CD4-positive, alpha-beta T cell treated with Interleukin-15 for 1 hour (primary cell): Measurements from ENCODE around the gene EYA4.

ENCODE experiments used
- DNase-seq: peaks from one replicate; pipeline ENCODE4 v3.0.0-alpha.2; 2020

The EYA4 gene

GRCh38 chr6:133463790-133464189, 222.6 kb downstream of the EYA4 start:
- no peak for DNase-seq

GRCh38 chr6:133466680-133467079, 225.5 kb downstream of the EYA4 start:
- DNase-seq, result no peak

GRCh38 chr6:133467231-133467981, 226.2 kb downstream of the EYA4 start:
- no peak for DNase-seq

- DNase-seq, result no peak
Measured at GRCh38 chr6:133467982-133468380, 226.8 kb downstream of the EYA4 start.

GRCh38 chr6:133468591-133468990, 227.4 kb downstream of the EYA4 start:
- DNase-seq, result no peak

- DNase-seq, result no peak
Measured at GRCh38 chr6:133474516-133474915, 233.4 kb downstream of the EYA4 start.

- no peak for DNase-seq
Measured at GRCh38 chr6:133478673-133479072, 237.5 kb downstream of the EYA4 start.

GRCh38 chr6:133487174-133487573, 246.0 kb downstream of the EYA4 start:
- no peak for DNase-seq

- no peak for DNase-seq
Measured at GRCh38 chr6:133495205-133495903, 254.2 kb downstream of the EYA4 start.

GRCh38 chr6:133499662-133500061, 258.5 kb downstream of the EYA4 start:
- no peak for DNase-seq

- no peak for DNase-seq
Measured at GRCh38 chr6:133501675-133502270, 260.6 kb downstream of the EYA4 start.

GRCh38 chr6:133502441-133503335, 261.5 kb downstream of the EYA4 start:
- no peak for DNase-seq

- DNase-seq, result no peak
Measured at GRCh38 chr6:133503336-133503729, 262.2 kb downstream of the EYA4 start.

GRCh38 chr6:133504158-133504557, 263.0 kb downstream of the EYA4 start:
- DNase-seq, result no peak

- no peak for DNase-seq
Measured at GRCh38 chr6:133504761-133505160, 263.6 kb downstream of the EYA4 start.

- no peak for DNase-seq
Measured at GRCh38 chr6:133505681-133506080, 264.5 kb downstream of the EYA4 start.

- DNase-seq, result no peak
Measured at GRCh38 chr6:133512410-133513016, 271.4 kb downstream of the EYA4 start.

- no peak for DNase-seq
Measured at GRCh38 chr6:133523816-133524215, 282.7 kb downstream of the EYA4 start.

- DNase-seq, result no peak
Measured at GRCh38 chr6:133526436-133526835, 285.3 kb downstream of the EYA4 start.

- no peak for DNase-seq
Measured at GRCh38 chr6:133528566-133528965, 287.4 kb downstream of the EYA4 start.

GRCh38 chr6:133532908-133533307, 291.8 kb downstream of the EYA4 start:
- DNase-seq, result no peak

- DNase-seq, result no peak
Measured at GRCh38 chr6:133539502-133540259, 298.5 kb downstream of the EYA4 start.
